Left hindlimb (tissue), 1 donor: ENCODE data around the gene RAP1GAP2.

Experiments used
- DNase-seq: peaks from one replicate; pipeline ENCODE4 v3.0.0-alpha.2; 2018

RAP1GAP2 gene

DNA sequence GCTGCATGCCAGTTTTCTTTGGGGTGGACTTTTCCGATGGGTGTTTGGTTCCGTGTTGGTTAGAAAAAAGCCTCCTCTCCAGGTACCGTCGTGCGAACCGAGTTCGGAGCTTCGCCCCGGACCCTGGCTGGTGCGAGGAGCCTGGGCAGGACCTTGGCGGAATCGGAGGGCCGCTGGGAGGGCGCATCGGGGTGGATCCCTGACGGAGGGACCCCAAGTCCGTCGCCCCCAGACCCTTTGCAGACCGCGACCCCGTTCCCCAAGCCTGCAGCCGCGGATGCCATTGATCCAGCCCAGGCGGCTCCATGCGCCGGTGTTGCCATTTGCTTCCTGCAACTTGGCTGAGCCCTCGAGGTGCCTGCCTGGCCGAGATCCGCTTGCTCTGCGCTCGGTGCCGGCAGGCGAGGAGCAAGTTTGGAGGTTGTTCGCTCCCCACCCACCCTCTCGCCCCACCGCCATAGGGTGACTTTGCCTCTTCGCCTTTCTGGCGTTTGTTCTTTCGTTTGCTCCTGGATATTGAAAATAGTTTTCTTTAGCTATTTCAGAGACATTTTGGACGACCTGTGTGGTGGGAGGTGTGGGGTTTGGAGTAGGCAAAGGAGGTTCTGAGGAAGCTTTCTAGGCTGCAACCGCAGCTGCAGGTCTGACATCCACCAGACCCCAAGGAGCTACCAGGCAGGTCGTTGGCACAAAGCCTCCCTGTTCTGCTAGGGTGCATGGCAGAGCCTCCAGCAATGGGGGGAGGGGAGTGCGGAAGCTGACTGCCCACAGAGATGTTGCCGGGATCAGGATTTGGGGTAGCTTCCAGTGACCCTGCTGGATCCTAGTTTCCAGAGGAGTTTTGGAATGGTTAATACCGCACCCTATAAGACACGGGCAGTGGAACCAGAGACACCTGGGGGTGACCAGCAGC is 58.2 kb downstream of the RAP1GAP2 start:
- DNase-seq = no peak

DNA sequence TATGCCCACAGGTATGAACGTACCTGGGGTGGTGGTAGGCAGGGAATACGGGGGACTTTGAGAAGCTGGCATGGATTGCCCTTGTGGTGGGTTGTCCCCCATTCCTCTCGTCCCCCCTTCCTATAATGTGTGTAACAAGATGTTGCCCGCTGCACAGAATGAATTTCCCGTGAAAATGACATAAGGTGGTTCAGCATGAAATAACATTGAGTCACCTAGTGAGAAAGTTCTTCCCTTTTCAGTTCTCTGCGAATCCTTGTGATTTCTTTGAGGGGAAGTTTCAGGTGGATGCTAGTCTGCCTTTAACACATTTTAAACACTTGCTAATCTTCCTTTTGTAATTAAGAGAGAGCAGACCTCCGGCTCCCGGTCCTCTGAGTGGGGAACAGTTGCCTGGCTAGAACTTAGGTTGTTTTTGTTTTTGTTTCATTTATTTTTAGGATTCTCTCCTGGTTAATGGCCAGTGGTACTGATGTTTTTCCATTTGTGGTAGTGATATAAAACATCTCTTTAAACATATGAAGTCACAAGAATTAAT is 58.9 kb downstream of the RAP1GAP2 start:
- DNase-seq = no peak

DNA sequence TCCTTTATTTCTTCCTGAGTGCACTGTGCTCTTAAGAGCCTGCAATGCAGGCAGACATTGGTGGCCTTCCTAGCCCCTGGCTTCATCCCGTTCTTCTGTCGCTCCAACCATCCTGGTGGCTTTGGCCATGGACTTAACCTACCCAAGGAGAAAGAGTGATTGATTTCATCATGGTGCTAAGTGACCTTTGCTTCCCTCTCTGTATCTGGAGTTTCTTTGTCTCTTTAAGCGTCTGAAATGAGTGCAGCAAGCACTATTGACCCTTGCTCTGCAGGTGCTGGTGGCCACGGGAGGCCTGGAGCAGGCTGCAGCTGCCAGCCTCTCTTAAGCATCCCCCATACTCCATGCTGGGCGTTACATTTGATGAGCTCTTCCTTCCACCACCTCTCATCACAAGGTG is 60.5 kb downstream of the RAP1GAP2 start:
- DNase-seq = no peak

DNA sequence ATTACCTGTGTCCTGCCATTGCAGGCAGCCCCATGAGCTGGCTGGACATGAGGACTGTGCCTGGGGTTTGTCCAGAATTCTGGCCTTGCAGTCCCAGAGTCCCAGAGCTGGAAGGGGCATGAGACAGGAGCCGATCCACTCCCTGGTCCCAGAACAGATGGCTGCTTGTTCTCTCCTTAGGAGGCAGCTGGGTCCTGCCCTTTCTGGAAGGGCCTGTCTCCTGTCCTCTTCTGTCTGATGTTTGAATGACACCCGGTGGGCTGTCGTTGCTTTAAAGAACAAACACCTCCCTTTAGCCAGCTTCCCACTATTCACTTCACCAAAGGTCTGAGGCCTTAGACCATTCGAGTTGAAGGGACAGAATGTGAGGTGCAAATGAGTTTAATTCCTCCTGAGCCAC is 63.8 kb downstream of the RAP1GAP2 start:
- DNase-seq = no peak

DNA sequence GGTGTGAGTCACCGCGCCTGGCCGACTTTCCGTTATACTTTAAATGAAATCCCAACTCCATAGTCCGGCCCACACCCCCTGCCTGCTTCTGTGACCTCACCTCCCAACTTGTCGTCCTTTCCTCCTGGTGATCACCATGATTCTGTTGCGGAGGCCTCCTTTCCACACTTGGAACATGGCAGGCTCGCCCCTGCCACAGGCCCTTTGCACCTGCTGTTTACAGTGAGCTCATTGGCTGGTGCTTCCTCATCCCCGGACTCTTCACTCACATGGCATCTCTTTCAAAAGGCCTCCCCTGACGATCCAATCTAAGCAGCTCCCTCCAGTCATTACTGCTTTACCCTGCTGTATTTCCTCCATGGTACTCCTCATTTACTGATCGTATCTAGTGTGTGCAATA is 64.6 kb downstream of the RAP1GAP2 start:
- no peak for DNase-seq

DNA sequence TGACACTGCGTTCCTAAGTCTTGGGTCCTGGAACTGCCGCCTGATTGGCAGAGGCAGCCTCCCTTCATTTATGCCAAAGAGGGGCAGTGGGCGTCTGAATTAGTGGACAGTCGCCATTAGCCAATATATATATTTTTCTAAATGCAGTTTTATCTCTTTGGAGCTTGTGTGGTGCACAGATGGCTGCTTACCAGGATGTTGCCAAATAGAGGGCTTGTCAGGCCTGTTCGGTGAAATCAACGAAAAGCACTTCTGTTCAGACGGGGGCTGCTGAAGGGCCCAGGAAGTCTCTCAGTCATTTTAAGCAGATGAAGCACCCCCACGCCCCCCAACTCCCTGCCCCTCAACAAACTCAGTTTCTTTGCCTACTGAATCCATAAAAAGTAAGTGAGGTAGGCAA is 66.0 kb downstream of the RAP1GAP2 start:
- DNase-seq = no peak

DNA sequence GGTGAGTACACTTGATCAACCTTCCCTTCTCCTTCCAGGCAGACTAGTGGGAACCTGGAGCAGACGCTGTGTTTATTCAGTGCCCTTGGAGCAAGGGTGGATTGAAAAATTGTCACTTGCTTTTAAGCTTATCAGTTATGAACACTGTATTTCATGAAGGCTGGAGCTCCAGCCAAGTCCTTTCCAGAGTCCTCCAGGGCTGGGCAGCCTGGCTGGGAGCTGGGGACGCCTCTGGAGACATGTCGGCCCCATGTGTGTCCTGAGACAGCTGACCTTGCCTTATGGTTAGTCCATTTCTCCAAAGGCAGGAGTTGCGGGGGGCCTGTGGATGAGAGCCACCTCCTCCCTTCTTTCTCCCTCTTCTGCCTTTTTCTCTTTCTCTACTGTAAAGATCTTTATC is 67.0 kb downstream of the RAP1GAP2 start:
- DNase-seq = no peak

DNA sequence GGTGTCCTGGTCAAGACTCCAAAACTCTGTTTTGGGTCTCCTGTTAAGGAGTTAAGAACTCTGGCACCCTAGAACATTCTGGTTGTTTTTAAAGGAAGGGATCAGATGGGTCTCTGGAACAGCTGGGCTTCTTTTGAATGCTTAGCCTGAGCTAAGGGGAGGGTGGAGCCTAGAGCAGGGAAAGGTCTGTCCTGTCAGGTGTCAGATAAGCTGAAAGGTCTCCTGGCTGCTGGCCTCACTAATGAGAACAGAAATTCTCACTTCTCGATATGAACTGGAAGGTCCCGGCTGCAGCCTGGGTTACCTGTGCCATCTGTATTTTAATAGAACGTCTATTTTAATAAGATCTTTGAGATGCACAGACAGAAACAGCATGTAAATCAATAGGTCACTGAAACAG is 69.0 kb downstream of the RAP1GAP2 start:
- no peak for DNase-seq

DNA sequence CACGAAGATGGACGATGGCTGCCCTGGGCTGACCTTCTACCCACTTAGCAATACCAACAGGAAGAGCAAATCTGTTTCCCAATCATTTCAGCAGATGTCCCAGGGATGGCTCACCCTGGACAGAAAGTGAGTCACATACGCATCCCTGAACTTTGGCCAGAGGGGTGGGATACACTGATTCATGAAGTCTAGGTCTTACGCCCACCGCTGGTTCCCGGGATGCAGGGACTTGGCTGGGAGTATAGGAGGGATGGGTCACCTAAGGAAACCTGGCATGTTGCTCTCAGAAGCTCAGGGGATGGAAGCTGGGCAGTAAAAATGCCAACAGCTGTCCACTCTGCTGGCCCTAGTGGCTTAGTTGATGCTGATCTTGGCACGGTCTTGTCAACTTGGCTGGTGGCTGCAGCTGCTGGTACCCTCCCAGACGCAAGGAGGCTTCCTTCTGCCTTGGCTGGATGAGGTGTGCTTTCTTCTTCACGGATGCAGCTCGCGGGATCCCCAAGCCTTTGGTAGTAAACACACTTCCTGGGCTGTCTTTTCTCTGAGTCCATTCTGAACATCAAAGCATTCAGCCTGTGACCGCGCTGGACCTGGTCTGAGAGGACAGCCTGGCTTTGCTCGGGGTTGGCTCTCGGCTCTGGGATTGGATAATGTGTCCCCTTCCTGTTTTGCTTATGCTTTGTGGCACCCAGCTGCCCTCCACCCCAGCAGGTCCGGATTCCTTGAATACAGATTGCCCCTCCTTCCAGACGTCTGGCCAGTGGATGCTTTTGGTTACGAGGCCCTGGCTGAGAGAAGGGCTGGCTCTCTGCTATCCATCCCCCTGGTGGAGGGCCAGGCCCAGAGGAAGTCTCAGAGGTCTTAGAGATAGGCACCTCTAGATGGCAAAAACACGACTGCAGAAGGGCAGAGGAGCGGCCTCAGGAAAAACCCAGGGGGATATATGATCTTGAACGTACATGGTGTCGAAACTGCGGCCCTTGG is 71.5 kb downstream of the RAP1GAP2 start:
- DNase-seq = no peak

DNA sequence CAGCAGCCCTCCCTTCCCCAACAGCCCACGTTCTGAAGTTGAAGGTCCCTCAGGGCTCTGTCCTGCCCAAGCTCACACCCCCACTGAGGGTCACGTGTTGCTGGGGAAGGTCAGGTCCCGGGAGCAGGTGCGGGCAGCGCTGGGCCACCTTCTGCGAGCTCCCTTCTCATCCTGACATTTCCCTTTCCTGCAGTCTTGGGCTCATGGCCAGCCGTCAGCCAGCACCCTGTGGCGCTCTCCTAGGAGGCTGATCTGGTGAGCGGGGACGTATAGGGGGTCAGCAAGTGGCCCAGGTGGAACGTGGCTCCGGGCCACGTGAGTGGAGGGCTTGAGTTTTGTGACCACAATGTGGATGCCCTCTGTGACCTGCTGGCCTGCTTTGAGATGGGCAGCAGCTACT is 73.4 kb downstream of the RAP1GAP2 start:
- DNase-seq = no peak

DNA sequence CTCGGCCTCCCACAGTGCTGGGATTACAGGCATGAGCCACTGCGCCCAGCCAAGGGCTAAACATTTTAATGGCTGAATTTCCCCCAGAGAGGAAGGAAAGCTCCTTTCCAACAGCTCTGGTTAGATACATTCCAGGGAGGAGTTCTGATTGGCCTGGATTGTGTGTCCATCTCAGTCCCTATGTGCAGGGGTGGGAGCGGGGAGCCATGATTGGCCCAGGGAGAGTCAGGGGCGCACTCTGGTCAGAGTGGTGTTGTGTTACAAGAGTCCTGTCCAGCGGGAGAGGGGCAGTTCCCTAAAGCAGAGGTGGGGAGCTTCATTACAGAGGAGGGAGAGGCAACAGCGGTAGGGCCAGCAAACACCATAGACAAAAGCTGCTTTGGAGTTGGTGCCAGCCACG is 75.0 kb downstream of the RAP1GAP2 start:
- DNase-seq = no peak

DNA sequence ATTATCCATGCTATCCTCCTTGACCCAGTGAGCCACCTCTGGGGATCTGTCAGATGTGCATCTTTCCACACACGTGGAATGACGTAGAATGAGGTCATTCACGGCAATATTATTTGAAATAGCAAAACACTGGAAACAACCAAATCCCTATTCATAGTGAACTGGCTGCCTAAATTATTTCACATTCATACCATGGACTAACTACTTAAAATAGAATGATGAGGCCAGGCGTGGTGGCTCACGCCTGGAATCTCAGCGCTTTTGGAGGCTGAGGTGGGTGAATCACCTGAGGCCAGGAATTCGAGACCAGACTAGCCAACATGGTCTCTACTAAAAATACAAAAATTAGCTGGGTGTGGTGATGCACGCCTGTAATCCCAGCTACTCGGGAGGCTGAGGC is 75.5 kb downstream of the RAP1GAP2 start:
- DNase-seq = no peak

DNA sequence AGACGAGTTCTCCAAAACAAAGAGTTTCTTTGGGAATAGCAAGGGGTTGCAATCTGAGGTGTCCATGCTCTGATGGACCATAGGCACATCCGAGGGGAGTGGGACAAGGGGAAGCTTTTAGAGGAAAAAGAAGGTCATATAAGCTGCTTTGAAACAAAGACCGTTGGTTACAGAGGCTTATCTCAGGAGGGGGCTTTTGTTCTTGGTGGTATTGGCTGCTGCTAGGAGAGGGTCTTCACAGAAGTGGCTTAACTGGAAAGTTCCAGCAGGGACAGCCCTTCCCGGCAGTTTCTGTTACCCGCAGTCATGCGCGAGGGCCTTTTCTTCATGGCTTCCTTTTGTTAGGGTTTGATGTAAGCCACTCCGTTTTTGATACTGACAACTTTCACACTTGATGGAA is 76.0 kb downstream of the RAP1GAP2 start:
- no peak for DNase-seq

DNA sequence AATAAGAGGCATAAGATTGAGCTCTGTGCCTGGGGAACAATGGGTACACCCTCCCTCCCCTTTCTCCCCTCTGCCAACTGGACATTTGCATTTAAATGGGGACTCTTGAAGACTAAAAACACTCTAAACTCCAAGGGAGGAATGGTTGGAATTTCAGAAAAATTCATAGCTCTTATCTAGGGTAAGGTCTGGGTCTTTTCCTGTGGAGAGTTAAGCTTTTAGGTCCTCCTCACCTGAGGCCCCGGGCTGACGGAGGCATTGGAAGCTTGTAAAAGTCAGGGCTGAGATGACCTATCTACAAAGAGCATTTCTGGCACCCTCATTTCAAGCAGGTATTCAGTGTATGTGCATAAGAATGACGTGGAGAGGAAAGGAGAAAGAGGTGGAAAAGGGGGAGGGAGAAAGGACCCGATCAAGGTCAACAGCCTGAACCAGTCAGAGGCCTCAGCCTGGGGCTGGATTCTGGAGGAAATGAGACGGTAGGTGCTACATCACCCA is 78.0 kb downstream of the RAP1GAP2 start:
- no peak for DNase-seq

DNA sequence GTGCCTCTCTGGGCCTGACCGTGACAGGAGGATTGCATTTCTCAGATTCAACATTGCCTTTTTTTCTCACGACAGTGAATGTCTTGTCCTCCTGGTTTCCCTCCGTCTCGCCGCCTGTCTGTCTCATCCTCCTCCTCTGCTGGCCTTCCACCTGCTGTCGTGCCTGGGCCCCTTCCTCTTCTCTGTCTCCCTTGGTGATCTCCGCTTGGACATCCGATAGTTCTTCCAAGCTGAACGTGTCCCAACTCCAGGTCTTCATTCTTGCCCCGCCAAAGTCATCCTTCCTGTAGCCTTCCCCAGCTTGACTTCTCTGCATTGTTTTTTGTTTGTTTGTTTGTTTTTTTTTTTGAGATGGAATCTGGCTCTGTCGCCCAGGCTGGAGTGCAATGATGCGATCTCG is 79.4 kb downstream of the RAP1GAP2 start:
- no peak for DNase-seq

DNA sequence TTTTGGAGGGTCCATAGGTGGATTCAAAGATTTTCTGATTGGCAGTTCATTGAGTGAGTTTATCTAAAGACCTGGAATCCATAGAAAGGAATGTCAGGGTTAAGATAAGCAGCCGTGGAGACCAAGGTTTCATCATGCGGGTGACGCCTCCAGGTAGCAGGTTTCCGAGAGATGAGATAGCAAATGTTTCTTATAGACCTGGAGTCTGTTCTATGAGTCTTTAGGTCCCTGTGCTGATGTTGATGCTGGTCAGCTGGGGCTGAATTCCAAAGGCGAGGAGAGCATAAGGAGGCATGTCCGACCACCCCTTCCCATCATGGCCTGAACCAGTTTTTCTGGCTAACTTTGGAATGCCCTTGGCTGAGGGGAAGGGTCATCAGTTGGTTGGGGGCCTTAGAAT is 80.2 kb downstream of the RAP1GAP2 start:
- DNase-seq = no peak

DNA sequence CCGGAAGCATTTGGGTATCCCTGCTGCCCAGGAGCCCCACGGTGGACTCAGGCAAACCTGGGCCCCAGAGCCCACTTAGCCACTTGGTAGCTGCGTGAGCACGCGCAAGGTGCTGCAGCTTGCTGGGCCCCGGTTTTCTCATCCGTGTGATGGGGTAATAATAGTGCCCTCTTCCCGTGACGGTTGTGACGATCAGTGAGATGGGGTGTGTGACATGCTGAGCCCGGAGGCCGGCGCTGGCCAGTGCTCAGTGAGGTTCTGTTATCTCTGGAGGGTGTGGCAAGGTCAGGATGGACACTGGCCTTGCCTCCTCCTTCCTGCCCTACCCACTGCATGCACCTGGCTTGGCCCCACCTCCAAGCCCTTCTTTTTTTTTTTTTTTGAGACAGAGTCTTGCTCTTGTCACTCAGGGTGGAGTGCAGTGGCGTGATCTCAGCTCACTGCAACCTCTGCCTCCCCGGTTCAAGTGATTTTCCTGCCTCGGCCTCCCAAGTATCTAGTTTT is 82.6 kb downstream of the RAP1GAP2 start:
- DNase-seq = no peak

DNA sequence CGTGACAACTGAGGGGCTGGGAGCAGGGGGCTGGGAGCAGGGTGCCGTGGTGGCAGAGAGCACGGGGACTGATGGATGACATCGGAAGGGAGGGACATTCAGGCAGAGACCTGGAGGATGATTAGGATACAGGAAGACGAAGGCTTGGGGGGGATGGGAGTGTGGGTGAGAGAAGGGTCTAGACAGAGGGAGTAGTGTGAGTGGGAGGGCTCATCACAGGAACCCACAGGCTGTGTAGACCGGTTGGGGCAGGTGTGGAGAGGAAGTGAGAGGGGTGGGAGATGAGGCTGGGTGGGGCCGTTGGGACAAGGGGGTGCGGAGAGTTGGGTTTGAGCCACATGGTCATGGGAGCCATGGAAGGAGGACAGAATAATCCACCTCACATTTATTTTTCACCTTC is 83.8 kb downstream of the RAP1GAP2 start:
- DNase-seq = no peak

DNA sequence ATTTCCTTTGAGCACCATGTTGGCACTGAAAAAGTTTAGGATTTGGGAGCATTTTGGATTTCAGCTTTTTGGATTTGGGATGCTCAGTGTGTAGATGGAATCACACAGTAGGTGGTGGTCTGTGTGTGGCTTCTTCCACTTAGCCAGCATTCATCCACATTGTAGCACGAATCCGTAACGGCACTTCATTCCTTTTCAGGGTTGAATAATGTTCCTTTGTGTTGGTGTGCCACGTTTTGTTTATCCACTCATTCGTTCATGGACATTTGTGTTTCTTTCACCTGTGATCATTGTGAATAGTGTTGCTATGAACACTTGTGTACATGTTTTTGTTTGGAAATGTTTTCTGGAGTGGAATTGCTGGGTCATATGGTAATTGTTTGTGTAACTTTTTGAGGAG is 85.1 kb downstream of the RAP1GAP2 start:
- no peak for DNase-seq

DNA sequence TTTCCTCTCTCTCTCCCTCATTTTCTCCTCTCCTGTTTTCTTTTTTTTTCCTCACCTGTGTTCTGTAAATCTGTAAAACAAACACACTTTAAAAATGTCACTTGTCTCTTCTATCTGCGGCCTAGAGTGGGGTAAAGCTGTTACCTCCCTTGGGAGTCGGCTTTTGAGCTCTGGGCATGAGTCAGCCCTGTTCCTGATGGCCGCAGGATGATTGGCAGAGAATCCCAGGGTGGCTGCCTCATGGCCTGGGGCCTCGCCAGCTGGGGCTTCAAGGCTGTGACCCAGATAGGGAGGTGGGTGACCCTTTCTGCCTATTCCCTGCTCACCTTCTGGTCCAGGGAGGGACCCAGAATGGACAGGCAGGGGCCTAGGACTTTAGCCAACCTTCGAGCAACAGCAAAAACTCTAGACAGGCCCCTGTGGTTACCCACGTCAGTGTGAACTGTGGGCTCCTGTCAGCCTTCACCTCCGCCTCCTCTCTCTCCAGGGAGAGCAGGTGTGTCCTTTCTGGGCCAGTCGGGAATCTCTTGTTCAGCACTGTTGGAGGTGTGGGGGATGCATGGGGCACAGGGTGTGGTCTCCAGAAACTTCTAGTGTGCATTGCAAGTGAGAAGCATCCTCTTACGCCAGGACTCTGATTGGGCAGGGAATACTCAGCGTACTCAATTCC is 87.4 kb downstream of the RAP1GAP2 start:
- no peak for DNase-seq

DNA sequence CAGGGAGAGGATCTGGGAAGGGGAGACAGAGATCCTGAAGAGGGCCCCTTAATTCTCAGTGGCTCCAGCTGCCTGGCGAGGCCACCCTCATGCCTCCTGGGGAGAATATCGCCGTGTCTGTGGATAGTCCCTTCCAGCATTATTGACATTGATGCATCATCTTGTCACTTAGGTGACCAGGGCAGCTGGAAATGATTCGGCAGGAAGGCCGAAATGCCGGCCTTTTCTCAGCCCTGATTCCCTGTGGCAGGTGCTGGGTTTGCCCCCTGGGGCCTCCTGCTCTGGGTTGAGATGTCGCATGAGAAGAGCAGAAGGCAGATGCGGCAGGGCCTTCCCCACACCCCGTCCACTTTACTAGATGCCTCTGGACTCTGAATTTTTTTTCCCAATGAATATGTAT is 89.5 kb downstream of the RAP1GAP2 start:
- DNase-seq = no peak

DNA sequence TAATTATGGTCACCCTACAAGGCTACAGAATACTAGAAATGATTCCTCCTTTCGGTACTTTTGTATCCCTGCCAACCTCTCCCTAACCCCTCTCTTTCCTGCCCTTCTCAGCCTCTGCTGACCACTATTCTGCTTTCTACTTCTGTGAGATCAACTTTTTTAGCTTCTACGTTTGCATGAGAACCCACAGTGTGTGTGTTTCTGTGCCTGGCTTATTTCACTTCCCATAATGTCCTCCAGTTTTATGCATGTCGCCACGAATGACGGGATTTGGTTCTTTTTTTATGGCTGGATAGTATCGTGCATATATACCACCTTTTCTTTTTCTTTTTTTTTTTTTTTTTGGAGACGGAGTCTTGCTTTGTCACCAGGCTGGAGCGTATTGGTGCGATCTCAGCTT is 92.1 kb downstream of the RAP1GAP2 start:
- no peak for DNase-seq

DNA sequence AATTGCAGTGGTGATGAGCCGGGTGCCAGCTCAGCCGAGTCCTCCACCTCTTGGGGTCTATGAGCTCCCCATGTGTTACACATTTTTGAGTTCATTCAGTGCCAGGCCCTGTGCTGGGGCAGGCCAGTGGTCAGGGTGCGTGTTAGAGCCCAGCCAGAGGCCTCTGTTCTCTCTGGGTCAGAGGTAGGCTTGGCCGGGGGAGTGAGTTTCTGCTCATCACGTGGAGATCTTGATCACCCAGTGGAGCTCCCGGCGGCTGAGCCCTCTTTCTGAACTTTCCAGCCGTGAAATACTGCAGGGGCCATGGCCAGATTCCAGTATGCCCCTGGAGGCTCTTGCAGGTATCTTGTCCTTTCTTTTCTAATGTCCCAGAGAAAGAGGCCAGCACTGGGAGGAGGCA is 93.0 kb downstream of the RAP1GAP2 start:
- no peak for DNase-seq
